Stimulated activated CD4-positive, alpha-beta T cell treated with anti-CD3 and anti-CD28 coated beads, Interleukin-1b, Interleukin-23, amount 100 ng/mL, for 1 hour (primary cell): ENCODE data around the gene RUNX1.

ENCODE experiments used
- DNase-seq, 2 donors: peaks; one replicate each; pipeline ENCODE4 v3.0.0-alpha.2; 2020; ENCODE audit warnings: low read depth in 2 of 2

Gene RUNX1

GRCh38 chr21:34992736-34993398 is 56.2 kb downstream of the RUNX1 start:
- DNase-seq = no peak

DNA sequence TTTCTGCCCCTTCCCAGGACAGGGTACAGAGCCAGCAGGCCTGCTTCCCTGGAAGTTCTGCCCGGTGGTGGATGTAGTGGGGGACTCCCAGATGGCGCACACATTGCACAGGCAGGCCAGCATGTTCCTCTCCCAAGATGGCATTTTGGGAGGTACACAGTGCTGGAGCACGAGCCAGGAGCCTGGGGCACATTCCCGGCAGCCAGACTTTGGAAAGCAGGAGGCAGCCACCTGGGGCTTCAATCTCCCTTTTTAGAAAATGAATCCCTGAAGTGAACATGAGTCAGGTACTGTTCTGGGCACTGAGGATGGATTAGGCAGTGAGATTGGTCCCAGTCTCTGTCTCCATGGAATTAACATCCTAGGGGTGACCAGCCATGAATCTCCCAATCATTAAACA is 56.9 kb downstream of the RUNX1 start:
- no peak for DNase-seq

DNA sequence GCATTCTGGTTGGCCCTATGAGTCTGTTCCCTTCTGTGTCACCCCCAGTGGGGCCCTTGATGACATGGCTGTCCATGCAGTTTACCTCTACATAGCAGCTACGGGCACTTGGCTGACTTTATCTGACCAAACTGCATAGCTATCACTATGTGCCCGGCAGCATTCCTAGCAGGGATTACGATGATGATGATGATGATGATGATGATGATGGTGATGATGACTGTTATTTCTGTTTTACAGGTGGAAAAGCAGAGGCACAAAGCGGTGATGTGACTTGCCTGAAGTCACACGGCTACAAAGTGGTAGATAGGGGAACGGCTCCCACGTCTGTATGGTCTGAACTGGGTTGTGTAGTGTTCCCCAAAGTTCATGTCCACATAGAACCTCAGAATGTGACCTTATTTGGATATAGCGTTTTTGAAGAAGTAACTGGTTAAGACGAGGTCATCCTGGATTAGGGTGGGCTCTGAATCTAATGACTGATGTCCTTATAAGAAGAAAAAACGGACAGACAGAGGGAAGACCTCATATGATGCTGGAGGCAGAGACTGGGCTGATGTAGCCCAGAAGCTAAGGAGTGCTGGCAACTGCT is 57.6 kb downstream of the RUNX1 start:
- no peak for DNase-seq

DNA sequence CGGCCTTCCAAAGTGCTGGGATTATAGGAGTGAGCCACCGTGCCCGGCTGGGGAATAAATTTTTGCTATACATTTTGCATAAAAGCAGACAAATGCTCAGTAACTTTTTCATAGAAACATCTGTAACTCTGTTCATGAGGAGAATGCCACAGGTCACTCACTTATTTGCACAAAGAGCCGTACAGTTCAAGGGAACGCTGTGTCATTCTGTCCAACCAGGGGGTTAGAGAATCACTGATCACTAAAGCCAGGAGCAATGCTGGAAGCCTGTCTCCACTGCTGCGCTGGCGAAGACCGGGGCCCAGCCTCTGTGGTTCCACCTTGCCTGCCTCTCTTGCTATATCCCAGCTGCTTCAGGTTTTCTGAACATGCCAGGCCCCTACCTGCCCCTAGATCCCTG is 58.3 kb downstream of the RUNX1 start:
- DNase-seq = no peak

- no peak for DNase-seq
These were observed 59.6 kb downstream of the RUNX1 start for GRCh38 chr21:34989337-34990151.

DNA sequence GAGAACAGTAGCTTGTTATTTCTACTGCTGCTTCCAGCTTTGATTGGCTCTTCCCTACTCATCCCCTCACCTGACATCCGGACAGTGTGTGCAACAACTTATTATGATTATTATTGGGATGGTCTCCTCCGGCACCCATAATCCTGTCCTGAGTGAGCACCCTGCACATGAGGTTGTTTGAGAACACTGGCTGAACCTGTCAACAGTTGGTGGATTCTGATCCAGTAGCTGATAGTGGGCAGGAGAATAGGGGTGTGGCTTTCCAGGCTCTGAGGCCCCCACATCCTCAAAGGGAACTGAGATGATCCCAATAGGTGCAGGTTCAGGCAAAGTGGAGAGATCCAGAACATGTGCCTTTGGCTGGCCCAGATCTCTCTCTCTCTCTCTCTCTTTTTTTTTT is 60.5 kb downstream of the RUNX1 start:
- no peak for DNase-seq

DNA sequence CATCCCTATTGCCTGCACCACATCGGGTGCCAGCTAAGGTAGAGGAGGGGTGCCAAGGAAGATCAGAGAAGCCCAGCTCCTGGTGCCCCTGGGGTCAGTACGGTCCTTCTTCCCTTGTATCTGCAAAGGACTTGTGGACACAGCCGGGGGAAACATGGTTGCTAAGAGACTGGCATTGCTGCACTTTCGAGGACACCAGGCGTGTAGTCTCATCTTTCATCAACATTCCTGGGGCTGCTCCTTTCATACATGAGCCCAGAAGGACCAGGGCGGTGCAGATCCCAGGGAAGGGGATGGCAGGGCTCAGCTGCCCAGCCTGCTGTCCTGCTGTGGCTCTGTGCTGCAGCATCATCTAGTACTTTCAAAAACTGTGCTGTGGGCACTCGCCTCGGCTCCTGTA is 61.0 kb downstream of the RUNX1 start:
- no peak for DNase-seq

GRCh38 chr21:34987501-34988072 is 61.5 kb downstream of the RUNX1 start:
- DNase-seq = no peak

- peak; percentile 27 to 35 for DNase-seq
These were observed 62.3 kb downstream of the RUNX1 start for GRCh38 chr21:34986561-34987500.

GRCh38 chr21:34984356-34985058 is 64.6 kb downstream of the RUNX1 start:
- DNase-seq = no peak

DNA sequence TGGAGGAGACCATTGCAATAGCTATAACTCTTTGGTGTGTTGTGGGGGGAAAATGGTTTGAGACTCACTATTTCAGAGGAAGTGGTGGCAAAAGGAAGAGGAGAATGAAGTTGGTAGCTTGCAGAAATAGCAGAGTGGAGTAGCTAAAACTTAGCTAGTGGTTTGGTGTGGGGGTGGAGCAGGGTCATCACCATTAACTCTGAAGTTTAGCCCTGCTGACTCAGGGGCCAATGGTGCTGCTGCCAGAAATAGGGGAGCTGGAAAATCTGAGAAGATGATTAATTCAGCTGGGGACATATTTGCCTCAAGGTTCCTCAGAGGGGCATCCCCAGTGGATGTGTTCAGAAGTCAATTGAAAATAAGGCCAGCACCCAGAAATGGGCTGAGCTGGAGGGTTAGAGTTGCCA is 65.4 kb downstream of the RUNX1 start:
- peak; percentile 25 to 32 for DNase-seq

DNA sequence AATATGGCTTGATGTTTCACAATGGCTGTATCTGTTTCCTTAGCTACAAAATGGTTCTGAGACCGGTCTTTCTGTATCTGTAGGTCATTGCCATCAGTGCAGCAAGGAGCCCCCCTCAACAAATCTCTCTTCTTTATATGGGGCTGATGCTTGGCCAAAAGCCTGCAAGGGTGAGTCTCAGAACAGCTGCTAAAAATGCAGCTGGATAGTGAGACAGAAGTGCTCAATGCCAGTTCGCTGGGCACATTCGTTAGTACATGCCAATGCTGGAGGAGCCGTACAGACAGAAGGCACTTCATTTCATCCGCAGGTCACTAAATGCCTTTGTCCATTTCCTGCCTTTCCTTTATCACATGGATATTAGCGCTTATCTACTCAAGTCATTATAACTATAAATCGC is 67.3 kb downstream of the RUNX1 start:
- no peak for DNase-seq

DNA sequence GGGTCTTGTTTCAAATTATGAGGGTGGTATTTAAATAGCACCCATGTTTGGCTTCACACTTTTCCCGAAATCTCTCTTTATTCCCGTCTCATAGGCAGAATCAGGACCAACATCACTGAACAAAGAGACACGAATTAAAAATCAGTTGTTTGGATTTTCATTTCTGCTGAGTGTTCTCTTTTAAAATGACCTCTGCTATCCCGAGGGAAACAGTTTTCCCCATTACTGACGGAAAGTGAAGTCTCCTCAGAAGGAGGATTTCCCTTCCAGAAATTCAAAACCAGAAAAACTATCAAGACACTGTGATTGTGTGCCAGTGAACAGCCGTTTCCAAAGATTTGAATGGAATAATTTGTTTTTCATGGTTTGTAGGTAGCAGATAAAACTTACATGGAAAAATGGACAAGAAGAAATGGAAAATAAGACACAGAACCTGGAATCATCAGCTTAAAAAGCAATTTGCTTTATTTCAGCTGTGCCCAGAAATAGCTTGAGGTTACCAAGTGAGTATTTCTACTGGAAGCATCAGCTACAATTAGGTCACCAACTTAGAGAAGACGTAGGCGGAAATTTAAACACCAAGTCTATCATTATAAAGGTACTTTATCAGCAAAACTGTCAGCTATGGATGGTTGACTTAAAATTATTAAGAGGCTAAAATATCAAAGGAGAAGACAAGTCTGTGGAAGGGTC is 68.5 kb downstream of the RUNX1 start:
- no peak for DNase-seq

DNA sequence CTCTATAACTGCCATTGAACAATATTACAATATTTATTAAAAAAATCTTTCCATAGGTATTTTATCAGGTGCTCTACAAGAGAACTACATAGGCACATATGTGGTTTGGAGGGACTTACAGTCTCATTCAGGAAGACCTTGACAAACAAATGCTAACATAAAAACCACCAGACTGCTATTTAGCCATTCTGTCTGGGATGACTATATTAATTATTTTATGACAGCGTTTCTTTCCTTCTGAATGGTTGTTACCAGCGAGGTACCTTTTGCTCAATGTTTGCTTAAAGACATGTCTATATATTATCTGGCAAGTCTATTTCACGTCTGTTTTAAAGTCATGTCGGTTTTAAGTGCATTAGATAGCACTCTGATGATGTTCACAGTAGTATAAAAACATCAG is 69.7 kb downstream of the RUNX1 start:
- DNase-seq = no peak

DNA sequence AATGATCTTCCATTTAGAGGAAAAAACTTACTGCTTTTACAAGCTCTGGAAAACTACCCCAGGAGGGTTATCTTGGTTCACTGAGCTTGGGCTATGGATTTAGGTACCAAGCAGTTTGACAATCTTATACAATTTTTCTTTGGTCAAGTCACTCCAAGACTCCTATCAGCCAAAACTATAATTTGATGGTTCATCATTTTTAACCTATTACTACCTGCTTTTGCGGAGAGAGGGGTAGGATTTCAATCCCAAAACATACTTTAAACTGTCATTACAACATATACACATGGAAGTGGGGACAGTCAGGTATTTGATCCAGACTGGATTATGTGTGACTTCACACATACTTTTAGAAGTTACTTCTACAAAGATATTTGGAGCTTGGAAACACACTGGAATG is 71.8 kb downstream of the RUNX1 start:
- DNase-seq = no peak

DNA sequence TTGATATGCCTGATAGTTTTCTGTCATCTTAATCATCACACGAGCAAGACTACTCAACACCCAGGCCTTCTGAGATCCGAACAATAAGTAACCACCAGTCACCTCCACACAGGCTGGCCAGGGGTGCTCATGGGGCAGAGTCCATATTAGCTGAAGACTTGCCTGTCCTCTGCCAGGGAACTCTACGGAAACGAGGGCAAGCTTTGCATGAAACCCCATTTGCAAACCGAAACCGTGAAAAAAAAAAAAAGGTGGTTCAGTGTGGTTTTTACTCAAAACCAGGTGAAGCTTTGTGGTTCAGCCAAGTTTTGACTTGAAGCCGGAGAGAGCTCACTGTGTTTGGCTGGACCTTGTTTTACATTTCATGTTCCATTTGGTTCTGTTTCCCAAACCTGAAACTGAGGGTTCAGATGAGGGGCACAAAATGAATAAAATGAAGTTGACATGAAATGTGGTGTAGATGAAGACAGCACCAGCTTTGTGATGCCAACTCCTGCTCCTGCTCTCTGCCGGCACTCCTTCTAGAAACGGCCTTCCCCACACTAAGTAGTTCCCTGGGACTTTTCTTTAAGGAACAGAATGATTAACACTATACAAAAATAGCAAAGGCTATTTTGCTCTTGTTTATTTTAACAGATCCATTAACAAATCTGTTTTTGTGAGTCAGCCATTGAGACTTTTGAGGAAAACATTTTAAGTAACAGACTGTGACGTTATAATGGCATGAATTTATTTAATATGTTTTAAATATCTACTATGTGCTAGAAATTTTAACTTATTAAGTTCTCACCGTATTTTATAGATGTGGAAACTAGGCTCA is 74.7 kb downstream of the RUNX1 start:
- peak in 1 of 2 donors; percentile 11 for DNase-seq

DNA sequence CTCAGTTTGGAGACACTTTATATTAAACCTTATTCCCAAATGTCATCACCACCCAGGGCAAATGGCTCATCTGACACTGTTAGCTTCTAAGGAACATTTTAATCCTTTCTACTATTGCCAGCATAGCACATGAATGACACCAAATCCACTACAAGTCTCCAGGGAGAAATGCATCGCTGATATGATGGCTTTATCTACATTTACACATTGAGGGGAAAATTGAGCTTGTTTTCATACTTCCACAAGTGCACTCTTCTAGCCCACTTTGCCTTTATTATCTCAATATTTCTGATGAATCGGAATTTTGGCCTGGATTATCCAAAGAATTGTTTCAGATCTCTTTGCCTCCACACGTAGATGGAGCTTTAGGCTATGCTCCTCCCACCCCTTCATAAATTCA is 75.4 kb downstream of the RUNX1 start:
- no peak for DNase-seq

DNA sequence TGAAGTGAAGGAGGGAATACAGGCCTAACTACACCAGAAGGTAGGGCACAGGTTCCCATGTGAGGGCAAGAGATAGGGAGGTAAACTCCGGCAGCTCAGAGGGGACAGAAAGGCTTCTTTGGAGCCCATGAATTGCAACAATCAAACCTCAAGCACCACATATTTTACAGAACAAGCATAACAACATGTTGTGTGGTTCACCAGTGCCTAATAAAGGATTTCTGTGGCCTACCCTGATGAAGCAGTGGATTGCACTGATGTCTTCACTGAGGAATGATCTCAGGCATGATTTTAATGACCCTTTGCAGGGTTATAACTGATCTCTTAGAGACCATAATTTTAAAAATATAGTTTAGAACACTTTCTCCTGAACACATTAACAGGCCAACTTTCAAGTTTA is 77.4 kb downstream of the RUNX1 start:
- no peak for DNase-seq

- DNase-seq = no peak
These were observed 78.5 kb downstream of the RUNX1 start for GRCh38 chr21:34970566-34970965.

DNA sequence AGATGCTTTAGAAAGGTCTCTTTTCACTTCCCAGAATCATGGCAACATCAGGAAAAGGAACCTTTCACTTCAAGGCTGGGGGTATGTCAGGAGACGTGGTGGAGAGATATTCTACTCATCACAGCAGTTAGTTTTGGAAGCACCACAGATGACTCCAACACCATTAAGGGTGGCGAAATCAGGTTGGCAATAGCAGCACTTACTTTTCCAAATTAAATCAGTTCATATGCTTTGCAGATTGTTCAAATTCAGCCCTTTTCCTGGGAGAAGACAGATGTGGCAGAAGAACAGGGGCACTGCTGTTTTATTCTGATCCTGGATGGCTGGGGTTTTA is 79.0 kb downstream of the RUNX1 start:
- DNase-seq = no peak
